Lung (tissue), 12 donors: ENCODE measurements around the gene GRHL1. TPM values are rescaled to one million over a fixed set of nuclear protein-coding genes. Genes with fewer than 3 reads are reported as not detected.

Experiments used
- ATAC-seq: fragments of 200-7000 bp; cut with Tn5 transposase; one replicate; pipeline ENCODE4 v1.9.1; 2020; ENCODE audit warnings: moderate number of reproducible peaks; ENCODE audit not compliant: insufficient read depth, low FRiP score
- DNase-seq, 3 donors: peaks; one replicate each; pipeline ENCODE4 v3.0.0-alpha.2; 2013 to 2017
- H3K27ac ChIP-seq, 2 donors: one replicate each; pipeline ENCODE4 v1.5.1; 2013; ENCODE audit warnings: mild to moderate bottlenecking in 2 of 2, moderate library complexity in 2 of 2, control low read depth in 1 of 2, inconsistent platforms in 1 of 2, low read depth in 1 of 2, low read length in 1 of 2
- H3K27me3 ChIP-seq, 3 donors: one replicate each; pipeline ENCODE4 v1.5.1; 2013; ENCODE audit warnings: low read length in 2 of 3; ENCODE audit not compliant: control insufficient read depth in 3 of 3, insufficient read depth in 3 of 3
- H3K36me3 ChIP-seq, 4 donors: one replicate each; pipeline ENCODE4 v1.5.1; 2013; ENCODE audit warnings: low read length in 4 of 4, mild to moderate bottlenecking in 1 of 4, moderate library complexity in 1 of 4; ENCODE audit not compliant: control insufficient read depth in 4 of 4, insufficient read depth in 4 of 4
- H3K4me1 ChIP-seq, 5 donors: one replicate each; pipeline ENCODE4 v1.5.1; 2013; ENCODE audit warnings: low read length in 5 of 5, mild to moderate bottlenecking in 2 of 5, moderate library complexity in 1 of 5; ENCODE audit not compliant: control insufficient read depth in 5 of 5, insufficient read depth in 5 of 5
- H3K4me3 ChIP-seq: one replicate; pipeline ENCODE4 v1.5.1; 2013; ENCODE audit warnings: mild to moderate bottlenecking, control low read depth, moderate library complexity
- H3K9ac ChIP-seq, 2 donors: one replicate each; pipeline ENCODE4 v1.5.1; 2013; ENCODE audit warnings: low read length in 2 of 2, control low read depth in 1 of 2; ENCODE audit not compliant: insufficient read depth in 1 of 2
- H3K9me3 ChIP-seq, 4 donors: one replicate each; pipeline ENCODE4 v1.5.1; 2013; ENCODE audit warnings: low read length in 3 of 4, mild to moderate bottlenecking in 1 of 4, moderate library complexity in 1 of 4; ENCODE audit not compliant: control insufficient read depth in 4 of 4, insufficient read depth in 3 of 4
- WGBS, 2 donors: extraction: QIAGEN DNeasy Blood & Tissue Kit; methylation state at CpG; one replicate each; pipeline ENCODE4 v1.1.7; 2013; 5-methylcytosine and 5-hydroxymethylcytosine counted together
- polyA plus RNA-seq, 2 donors: library from polyadenylated mRNA; stranded (reverse); fragments of 200-250 nt; gene quantifications; one replicate each; pipeline ENCODE4 v1.2.1, GENCODE V29; 2013
- total RNA-seq, 2 donors: library from RNA; depleted of rRNA in 1 of 2; stranded (reverse); fragments of >200 nt in 1 of 2; gene quantifications; one replicate each; pipeline ENCODE4 v1.2.1, GENCODE V29; 2014 to 2021
- TF ChIP-seq, protein P1 (sequence below): IDR thresholded peaks from 2 replicates; pipeline ENCODE4 v1.5.1; 2012; ENCODE audit warnings: mild to moderate bottlenecking; ENCODE audit errors: control extremely low read depth, extremely low read depth
- donor health status: control.
- donor health status: control.
- donor health status: Bipolar disorder and iron deficiency.
- donor health status: healthy.
- donor health status: DM: yes; HTN: yes; CAD: no.

The GRHL1 gene
- total and polyA plus RNA-seq, 4 donors: 1.8 to 13.6 (median 5.6) TPM

DNA sequence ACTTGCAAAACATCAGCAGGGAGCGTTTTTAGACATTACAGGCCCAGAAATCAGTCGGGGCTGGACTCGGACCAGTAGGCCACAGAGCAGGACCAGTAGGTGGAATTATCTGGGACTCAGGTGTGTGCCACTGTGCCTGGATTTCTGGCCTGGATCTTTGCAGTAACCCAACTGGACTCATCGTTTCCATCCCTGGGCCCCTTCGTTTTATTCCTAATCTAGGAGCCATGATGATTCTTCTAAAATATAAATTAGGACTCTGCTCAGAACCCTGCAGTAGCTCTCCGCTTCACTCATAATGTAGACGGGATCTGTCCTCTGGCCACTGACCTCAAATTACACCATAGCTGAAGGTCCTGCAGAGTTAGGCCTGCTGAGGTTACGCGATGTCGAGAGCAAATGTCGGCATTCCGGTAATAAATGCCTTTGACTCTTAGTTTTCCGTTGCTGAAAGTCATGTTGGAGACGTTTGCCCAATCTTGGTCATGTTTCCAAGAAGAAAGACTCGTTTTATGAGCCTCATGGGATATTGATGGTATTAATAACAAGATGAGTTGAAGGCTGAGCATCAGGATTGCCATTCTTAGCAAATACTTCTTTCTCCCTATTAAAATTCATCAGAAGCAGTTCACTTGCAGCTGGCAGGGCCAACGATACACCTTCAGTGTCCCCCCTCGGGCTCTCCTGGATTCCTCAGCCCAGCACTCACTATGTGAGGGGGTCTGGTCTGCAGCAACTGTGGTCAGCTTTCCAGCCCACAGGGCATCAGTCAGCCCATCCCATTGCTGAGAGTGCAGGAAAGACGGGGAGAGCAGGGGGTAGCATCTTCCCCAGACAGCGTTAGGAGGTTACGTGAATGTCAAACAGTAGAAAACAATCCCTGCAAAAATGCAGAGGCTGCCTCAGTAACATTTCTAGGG is 52.0 kb downstream of the GRHL1 start:
- no peak overlapping the region for H3K9ac ChIP-seq
- no peak for ATAC-seq
- TF ChIP-seq, protein P1, sequence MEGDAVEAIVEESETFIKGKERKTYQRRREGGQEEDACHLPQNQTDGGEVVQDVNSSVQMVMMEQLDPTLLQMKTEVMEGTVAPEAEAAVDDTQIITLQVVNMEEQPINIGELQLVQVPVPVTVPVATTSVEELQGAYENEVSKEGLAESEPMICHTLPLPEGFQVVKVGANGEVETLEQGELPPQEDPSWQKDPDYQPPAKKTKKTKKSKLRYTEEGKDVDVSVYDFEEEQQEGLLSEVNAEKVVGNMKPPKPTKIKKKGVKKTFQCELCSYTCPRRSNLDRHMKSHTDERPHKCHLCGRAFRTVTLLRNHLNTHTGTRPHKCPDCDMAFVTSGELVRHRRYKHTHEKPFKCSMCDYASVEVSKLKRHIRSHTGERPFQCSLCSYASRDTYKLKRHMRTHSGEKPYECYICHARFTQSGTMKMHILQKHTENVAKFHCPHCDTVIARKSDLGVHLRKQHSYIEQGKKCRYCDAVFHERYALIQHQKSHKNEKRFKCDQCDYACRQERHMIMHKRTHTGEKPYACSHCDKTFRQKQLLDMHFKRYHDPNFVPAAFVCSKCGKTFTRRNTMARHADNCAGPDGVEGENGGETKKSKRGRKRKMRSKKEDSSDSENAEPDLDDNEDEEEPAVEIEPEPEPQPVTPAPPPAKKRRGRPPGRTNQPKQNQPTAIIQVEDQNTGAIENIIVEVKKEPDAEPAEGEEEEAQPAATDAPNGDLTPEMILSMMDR: no peak
- H3K36me3 ChIP-seq: peaks cover 0 to 6% (median 0%) of the 10 kb centered on the region in 4 donors
- no peaks in the 10 kb centered on the region for H3K9me3 ChIP-seq
- H3K27ac ChIP-seq: no peak overlapping the region
- H3K27me3 ChIP-seq: peaks cover 0 to 4% (median 0%) of the 10 kb centered on the region in 3 donors
- DNase-seq: no peak
- H3K4me3 ChIP-seq: no peak overlapping the region
- H3K4me1 ChIP-seq: peaks cover 0 to 5% (median 0%) of the 10 kb centered on the region in 5 donors
- WGBS, 2 donors: 95 to 97% methylated on average over 20 of the region's 20 CpGs

DNA sequence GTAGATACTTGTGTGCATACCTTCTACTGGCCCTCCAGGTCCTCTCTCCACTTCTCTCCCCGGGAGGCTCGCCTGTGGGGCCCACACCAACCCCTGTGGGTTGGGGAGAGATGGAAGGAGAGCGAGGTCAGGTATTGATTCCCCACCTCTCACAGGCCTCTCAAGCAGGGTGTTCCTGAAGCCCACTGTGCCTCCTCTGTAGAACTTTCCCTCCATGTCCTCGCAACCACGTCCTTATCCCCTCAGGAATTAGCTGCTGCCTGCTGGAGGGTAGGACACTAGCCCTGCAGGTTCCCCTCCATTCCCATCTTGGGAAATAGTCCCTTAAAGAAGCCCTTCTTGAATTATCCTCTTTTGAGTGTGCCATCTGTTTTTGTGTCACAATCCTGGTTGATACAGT is 52.9 kb downstream of the GRHL1 start:
- no peak for DNase-seq

DNA sequence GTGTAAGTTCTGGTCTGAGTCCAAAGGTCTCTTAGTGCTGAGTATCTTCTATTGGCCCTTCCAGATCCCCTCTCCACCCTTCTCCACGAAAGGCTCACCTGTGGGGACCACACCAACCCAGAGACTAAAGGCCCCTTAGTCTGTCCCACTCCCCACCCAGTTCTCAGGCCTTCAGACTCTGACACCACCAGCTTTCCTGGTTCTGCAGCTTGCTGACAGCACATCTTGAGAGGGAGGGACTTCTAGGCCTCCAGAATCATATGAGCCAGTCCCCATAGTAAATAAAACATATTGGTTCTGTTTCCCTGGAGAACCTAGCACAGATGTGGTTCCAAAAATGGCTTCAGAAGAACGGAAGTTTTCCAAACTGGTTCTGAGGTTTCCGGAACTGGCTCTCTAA is 53.3 kb downstream of the GRHL1 start:
- Histone ChIP-seq H3K36me3 (peaks cover 0 to 6% (median 0%) of the 10 kb centered on the region in 4 donors), H3K4me1 (peaks cover 0 to 12% (median 4%) of the 10 kb centered on the region in 5 donors), H3K4me3 (no peak overlapping the region), H3K27me3 (peaks cover 0 to 4% (median 0%) of the 10 kb centered on the region in 3 donors), H3K27ac (no peak overlapping the region), H3K9me3 (no peaks in the 10 kb centered on the region), H3K9ac (no peak overlapping the region)
- 93 to 97% methylated on average over 3 of the region's 3 CpGs for WGBS, 2 donors
- TF ChIP-seq, protein P1: no peak
- DNase-seq (no peak), ATAC-seq (no peak)

More for the DNA sequence above, 52.9 kb downstream of the GRHL1 start:
- TF ChIP-seq, protein P1: no peak
- peaks cover 0 to 8% (median 0%) of the 10 kb centered on the region in 5 donors for H3K4me1 ChIP-seq
- no peaks in the 10 kb centered on the region for H3K9me3 ChIP-seq
- no peak overlapping the region for H3K27ac ChIP-seq
- H3K4me3 ChIP-seq: no peak overlapping the region
- H3K27me3 ChIP-seq: peaks cover 0 to 4% (median 0%) of the 10 kb centered on the region in 3 donors
- ATAC-seq: no peak
- no peak overlapping the region for H3K9ac ChIP-seq
- WGBS, 2 donors: 93% methylated on average over 5 of the region's 5 CpGs
- peaks cover 0 to 6% (median 0%) of the 10 kb centered on the region in 4 donors for H3K36me3 ChIP-seq
